ENCODE results near the gene CRYGD.

Gene CRYGD

GRCh38 chr2:208072250-208072892 is 52.0 kb downstream of the CRYGD start:
- Mint-ChIP-seq H3K4me3 (no peak overlapping the region), H3K27ac (no peak overlapping the region), H3K9me3 (no peaks in the 10 kb centered on the region), H3K36me3 (no peaks in the 10 kb centered on the region), H3K4me1 (no peaks in the 10 kb centered on the region)
- ATAC-seq (peak; percentile 72), DNase-seq (ENCODE audit: low spot score in 2 of 2) (peak; percentile 31 to 71)

Data from stimulated activated effector memory CD8-positive, alpha-beta T cell treated with anti-CD3 and anti-CD28 coated beads, Interleukin-12 subunit alpha, Interleukin-12 subunit beta, amount 100 ng/mL, for 72 hours (primary cell).